Effector memory CD4-positive, alpha-beta T cell (primary cell): ENCODE results near the gene TSFM.

Experiments
- DNase-seq, 3 donors: peaks; one replicate each; pipeline ENCODE4 v3.0.0-alpha.2; 2020
- H3K27ac ChIP-seq: 2 replicates; pipeline ENCODE4 v1.7.0; 2013; ENCODE audit warnings: mild to moderate bottlenecking, low read length, moderate library complexity; ENCODE audit not compliant: insufficient read depth, poor library complexity, severe bottlenecking
- H3K27me3 ChIP-seq: replicated peaks from 2 replicates; pipeline ENCODE4 v1.7.0; 2013; ENCODE audit warnings: mild to moderate bottlenecking, low read length; ENCODE audit not compliant: insufficient read depth, control insufficient read depth, poor library complexity, severe bottlenecking
- H3K36me3 ChIP-seq: 2 replicates; pipeline ENCODE4 v1.7.0; 2013; ENCODE audit warnings: mild to moderate bottlenecking, low read length, moderate library complexity; ENCODE audit not compliant: control insufficient read depth, insufficient read depth
- H3K4me1 ChIP-seq: 2 replicates; pipeline ENCODE4 v1.7.0; 2013; ENCODE audit warnings: low read length, mild to moderate bottlenecking; ENCODE audit not compliant: control insufficient read depth, insufficient read depth, poor library complexity, severe bottlenecking
- H3K4me3 ChIP-seq: 2 replicates; pipeline ENCODE4 v1.7.0; 2013; ENCODE audit warnings: low read length, low read depth, mild to moderate bottlenecking; ENCODE audit not compliant: insufficient read depth, poor library complexity, severe bottlenecking
- H3K9me3 ChIP-seq: 2 replicates; pipeline ENCODE4 v1.7.0; 2013; ENCODE audit warnings: mild to moderate bottlenecking, low read length, moderate library complexity; ENCODE audit not compliant: control insufficient read depth

TSFM gene

DNA sequence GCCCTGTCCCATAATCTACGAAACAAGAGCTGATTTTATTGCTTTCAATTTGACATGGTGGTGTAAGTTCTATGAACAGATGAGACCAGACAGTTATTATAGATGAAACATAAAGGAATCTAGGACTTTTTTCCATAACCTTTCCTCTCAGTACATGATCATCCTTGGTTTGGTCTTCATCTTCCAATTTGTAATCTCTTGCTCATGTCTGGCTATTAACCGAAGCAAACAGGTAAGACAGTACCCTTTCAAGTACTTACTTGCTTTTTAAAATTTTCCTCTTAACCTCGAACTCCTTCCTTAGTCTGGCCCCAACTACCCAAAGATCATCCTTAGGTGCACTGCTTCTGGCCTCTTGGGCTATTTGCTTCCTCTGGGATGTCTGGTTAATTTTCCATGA, 36.6 kb upstream of the TSFM start:
- Histone ChIP-seq H3K9me3 (no peaks in the 10 kb centered on the region), H3K4me1 (peaks cover 29% of the 10 kb centered on the region), H3K27me3 (no peaks in the 10 kb centered on the region), H3K27ac (peak overlapping the region; percentile 93), H3K36me3 (peaks cover 26% of the 10 kb centered on the region), H3K4me3 (no peak overlapping the region)
- no peak for DNase-seq

DNA sequence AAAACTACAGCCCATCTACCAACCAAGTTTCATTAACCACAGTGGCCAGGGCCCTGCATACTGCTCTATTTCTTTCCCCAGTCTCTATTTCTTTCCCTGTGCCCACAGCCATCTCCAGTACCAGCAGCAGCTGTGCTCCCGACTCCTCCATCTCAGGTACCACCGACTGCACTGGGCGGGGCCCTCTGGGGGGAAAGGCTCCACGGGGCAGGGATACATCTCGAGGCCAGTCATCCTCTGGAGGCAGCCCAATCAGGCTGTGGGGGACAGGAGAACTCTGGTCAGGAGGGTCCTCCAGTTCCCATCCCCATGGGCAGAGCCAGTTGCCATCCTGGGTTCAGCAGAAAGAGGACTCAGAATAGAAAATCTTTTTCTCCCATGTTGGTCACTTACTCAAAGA, 33.5 kb upstream of the TSFM start:
- no peak for DNase-seq
- H3K9me3 ChIP-seq: no peaks in the 10 kb centered on the region
- H3K27me3 ChIP-seq: no peaks in the 10 kb centered on the region
- no peak overlapping the region for H3K27ac ChIP-seq
- peaks cover 28% of the 10 kb centered on the region for H3K4me1 ChIP-seq
- peaks cover 26% of the 10 kb centered on the region for H3K36me3 ChIP-seq
- no peak overlapping the region for H3K4me3 ChIP-seq

DNA sequence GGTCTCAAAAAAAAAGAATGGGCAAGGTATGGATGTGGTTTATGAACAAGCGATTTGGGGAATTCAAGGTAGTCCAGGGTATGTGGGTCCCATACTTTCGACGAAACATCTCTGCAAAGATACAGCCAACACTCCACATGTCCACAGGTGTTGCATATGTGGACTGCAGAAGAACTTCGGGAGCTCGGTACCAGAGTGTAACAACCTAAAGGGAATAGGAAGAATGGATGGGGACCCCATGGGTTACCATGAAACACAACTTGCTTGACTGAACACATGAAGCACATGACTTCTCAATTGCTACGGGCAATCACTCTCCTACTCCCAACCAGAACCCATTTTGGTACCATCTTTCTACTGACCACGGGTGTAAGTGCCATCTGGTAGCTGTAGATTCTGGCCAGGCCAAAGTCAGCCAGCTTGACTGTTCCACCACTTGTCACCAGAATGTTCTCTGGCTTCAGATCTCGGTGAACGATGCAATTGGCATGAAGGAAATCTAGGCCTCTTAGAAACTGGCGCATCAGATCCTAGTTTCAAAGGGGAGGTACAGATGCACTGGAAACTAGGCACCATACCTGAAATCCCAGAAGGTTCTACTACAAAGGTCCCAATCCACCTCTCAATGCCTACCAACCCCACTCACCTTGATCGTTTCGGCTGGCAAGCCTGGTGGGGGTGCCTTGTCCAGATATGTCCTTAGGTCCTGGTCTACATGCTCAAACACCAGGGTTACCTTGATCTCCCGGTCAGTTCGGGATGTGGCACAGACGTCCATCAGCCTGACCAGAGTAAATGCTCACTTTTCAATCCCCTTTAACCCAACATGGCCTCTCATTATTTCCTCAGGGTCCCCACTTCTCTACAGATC, 31.8 kb upstream of the TSFM start:
- Histone ChIP-seq H3K4me3 (no peak overlapping the region), H3K4me1 (peaks cover 27% of the 10 kb centered on the region), H3K27ac (peak overlapping the region; percentile 79), H3K36me3 (peaks cover 26% of the 10 kb centered on the region), H3K9me3 (no peaks in the 10 kb centered on the region), H3K27me3 (no peaks in the 10 kb centered on the region)
- DNase-seq: no peak

DNA sequence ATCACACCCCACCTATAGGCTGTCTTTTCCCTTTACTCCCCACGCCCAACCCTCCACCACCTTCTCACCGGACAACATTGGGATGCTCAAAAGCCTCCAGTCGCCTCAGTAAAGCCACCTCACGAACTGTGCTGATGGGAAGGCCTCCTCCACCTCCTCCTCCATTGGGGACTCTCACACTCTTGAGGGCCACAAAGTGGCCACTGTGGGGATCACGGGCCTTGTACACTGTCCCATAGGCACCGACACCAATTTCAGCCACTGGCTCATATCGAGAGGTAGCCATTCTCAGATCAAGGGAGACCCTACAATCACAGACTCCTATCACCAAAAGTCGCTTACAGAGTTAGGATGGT, 31.2 kb upstream of the TSFM start:
- H3K27me3 ChIP-seq: no peaks in the 10 kb centered on the region
- H3K4me3 ChIP-seq: peak overlapping the region; percentile 60
- peak overlapping the region; percentile 79 for H3K27ac ChIP-seq
- peaks cover 33% of the 10 kb centered on the region for H3K4me1 ChIP-seq
- DNase-seq: no peak
- H3K9me3 ChIP-seq: no peaks in the 10 kb centered on the region
- H3K36me3 ChIP-seq: peaks cover 26% of the 10 kb centered on the region

DNA sequence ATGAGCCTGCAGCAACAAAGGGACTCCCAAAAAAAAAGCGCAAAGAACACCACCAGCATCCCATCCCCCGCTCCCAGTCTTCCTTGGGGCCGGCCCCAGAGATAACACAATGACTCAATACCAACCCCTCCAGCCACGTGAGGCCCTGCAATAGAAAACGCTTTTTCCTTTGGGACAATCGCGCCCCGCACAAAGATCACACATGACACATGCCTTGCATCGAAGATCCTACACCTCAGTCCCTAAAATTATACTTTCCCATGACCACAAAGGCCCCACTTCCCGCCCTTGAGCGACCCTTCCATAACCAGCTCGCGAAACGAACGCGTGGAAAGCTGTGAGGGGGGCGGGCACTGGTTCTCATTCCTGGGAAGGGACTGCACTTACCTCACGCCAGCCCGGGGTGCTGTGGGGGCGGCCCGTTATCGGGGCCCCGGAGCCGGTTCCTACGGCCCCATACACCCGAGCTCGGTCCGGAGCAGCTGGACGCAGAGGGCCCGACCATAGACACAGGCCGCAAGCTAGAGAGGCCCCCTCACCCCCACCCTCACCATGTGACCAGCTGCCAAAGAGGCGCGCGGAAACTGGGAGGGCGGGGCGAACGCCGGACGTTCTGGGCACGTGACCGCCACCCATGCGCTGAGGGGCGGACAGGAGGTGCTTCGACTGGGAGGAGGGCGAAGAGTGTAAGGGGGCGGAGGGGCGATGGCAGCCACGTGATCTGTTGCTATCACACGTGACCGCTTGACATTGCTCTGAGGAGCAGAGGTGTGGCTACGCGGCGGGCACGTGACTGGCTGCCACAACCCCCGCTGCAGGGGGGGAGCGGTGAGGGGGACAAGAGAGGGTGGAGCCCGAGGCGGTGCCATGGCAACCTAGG, 30.6 kb upstream of the TSFM start, which contains the start of gene CDK4:
TSS of gene CDK4 (minus strand) at position 523 of the 880 bp plus-strand sequence. CDS start 593 bp downstream, outside the sequence.
- H3K36me3 ChIP-seq: peaks cover 20% of the 10 kb centered on the region
- H3K4me3 ChIP-seq: peak within 1 kb of the TSS; percentile 60
- no peaks in the 10 kb centered on the region for H3K9me3 ChIP-seq
- peak; percentile 98 to 100 (median 99) for DNase-seq
- no peaks in the 10 kb centered on the region for H3K27me3 ChIP-seq
- peak within 1 kb of the TSS; percentile 80 for H3K27ac ChIP-seq
- H3K4me1 ChIP-seq: peaks cover 39% of the 10 kb centered on the region

DNA sequence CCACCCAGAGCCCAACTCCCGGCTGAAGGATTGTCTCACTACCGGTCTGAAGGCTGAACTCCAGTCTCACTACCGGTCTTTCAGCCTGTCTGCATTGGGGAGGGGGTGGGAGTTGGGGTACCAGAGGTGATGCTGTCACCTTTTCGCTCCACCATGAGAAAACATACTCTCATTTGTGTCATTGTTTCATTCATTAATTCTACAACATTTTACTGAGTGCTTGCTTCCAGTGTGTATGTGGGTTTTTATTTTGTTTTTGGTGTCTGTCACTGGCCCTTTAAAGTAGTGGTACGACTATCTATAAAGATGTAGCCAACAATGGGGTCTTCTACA, 30.0 kb upstream of the TSFM start:
- H3K36me3 ChIP-seq: peaks cover 16% of the 10 kb centered on the region
- H3K27ac ChIP-seq: peak overlapping the region; percentile 80
- no peaks in the 10 kb centered on the region for H3K27me3 ChIP-seq
- no peak for DNase-seq
- H3K4me3 ChIP-seq: peak overlapping the region; percentile 3
- H3K9me3 ChIP-seq: no peaks in the 10 kb centered on the region
- peaks cover 41% of the 10 kb centered on the region for H3K4me1 ChIP-seq

DNA sequence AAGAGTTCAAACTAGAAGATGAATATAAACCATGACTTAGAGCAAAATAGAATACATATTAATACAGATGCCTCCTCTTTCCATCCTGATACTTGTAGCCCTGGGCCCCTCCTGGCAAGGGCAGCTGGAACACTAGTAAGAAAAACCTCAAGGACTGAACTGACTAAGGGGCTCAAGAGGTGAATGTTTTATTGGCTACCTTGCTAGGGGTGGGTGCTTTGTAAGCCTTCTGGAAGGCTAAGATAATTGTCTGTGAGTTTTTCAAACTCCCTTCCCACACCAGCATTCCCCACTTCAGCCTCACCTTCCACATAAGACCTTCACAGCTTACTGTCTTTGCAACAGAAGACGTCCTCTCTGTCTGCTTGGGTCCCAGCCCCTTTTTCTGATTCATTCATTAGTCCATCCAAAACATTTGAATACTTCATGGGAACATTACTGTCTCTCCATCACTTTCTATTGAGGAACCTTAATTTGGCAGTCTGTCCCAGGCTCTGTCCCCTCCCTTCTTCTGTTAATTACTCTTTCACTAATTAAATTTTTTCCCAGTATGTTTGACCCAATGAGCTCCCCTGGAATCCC, 28.7 kb upstream of the TSFM start:
- no peaks in the 10 kb centered on the region for H3K27me3 ChIP-seq
- peaks cover 27% of the 10 kb centered on the region for H3K36me3 ChIP-seq
- peaks cover 41% of the 10 kb centered on the region for H3K4me1 ChIP-seq
- no peak for DNase-seq
- H3K9me3 ChIP-seq: no peaks in the 10 kb centered on the region
- H3K4me3 ChIP-seq: no peak overlapping the region
- H3K27ac ChIP-seq: peak overlapping the region; percentile 80

DNA sequence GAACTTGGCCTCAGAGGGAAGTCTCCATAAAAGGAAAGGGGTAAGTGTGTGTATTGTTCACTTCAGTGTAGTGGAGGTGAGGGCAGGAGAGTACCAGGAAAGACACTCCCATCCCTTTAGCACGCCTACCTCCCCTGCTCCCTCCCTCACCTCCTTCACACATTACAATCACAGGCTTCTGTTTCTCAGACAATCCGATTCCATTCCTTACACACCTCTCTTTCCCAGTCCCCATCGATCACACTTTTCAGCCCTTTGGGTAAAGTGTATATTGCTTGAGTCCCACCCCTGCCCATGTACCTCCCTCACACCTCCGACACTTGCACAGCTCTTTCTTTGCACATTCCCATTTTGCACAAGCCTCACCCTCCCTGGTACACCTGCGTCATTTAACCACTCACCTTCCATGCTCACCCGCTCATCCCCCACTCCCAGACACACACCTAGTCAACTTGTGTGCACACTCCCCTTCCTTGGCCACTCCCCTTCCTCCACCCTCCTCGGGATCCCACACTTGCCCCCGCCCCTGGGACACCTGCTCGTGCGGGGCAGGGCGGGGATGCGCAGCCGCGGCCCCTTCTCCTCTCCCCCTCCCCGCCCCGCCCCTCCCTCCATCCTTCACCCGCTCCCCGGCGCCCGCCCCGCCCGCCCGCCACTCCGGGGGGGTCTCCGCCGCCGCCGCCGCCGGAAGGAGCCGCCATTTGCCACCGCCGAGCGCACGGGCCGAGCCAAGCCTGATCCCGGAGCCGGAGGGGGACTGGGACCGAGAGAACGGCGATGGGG, 28.0 kb upstream of the TSFM start, which contains the start of gene MARCHF9:
TSS of gene MARCHF9 (plus strand) at position 693 of the 783 bp plus-strand sequence. CDS start 426 bp downstream, outside the sequence.
- peak; percentile 79 to 85 (median 84) for DNase-seq
- H3K27ac ChIP-seq: peak within 1 kb of the TSS; percentile 80
- no peaks in the 10 kb centered on the region for H3K27me3 ChIP-seq
- H3K36me3 ChIP-seq: peaks cover 23% of the 10 kb centered on the region
- H3K4me3 ChIP-seq: peak within 1 kb of the TSS; percentile 54
- H3K9me3 ChIP-seq: no peaks in the 10 kb centered on the region
- H3K4me1 ChIP-seq: peaks cover 41% of the 10 kb centered on the region

DNA sequence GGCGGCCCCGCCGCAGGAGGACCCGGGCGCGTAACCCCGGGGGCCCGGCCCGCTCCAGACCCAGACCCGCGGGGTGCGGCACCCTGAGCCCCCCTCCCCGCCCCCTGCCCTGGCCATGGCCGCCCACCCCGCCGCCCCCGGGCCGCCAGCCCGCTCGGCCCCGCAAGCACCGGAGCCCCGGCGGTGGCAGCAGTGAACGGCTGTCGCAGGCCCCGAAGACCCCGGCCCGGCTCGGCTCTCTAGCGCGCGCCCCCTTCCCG, 27.5 kb upstream of the TSFM start:
- Histone ChIP-seq H3K4me3 (peak overlapping the region; percentile 54), H3K4me1 (peaks cover 41% of the 10 kb centered on the region)

More for the DNA sequence above, 27.5 kb upstream of the TSFM start:
- Histone ChIP-seq H3K36me3 (peaks cover 21% of the 10 kb centered on the region), H3K9me3 (no peaks in the 10 kb centered on the region), H3K27me3 (no peaks in the 10 kb centered on the region), H3K27ac (peak overlapping the region; percentile 80)
- DNase-seq: no peak
